NCI-H1436 (cell line): ENCODE measurements around the gene VPS37B.
A peak's percentile ranks its signal among the peaks of the same experiment; 100 is the strongest.
"Not testable (repeated sequence)": the region's sequence is repeated elsewhere in the genome, so short reads cannot be mapped to it uniquely, and the experiment has no call there.

Source experiments
- DNase-seq: peaks from one replicate; lab custom pipeline; 2025; lab: John Stamatoyannopoulos, UW

VPS37B gene

GRCh38 chr12:122882908-122883558, 12.9 kb downstream of the VPS37B start:
- no peak for DNase-seq

DNA sequence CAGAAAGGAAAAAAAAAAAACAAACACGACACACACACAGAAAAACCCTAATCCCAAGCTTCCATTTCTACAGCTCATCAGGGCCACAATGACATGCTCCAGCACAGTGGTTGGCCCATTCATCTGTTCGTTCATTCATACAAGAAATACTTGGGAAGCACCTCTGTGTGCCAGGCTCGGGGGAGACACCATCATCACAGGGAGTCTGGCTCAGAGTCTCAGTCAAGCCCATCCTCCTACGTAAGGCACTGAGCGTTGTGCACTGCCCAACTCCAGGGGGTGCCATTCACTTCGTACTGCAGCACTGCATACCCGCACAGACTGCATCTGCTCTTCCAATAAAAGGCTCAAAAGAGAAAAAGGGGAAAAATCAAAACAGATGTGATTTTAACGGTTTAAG, 15.3 kb downstream of the VPS37B start:
- peak; percentile 8 for DNase-seq

DNA sequence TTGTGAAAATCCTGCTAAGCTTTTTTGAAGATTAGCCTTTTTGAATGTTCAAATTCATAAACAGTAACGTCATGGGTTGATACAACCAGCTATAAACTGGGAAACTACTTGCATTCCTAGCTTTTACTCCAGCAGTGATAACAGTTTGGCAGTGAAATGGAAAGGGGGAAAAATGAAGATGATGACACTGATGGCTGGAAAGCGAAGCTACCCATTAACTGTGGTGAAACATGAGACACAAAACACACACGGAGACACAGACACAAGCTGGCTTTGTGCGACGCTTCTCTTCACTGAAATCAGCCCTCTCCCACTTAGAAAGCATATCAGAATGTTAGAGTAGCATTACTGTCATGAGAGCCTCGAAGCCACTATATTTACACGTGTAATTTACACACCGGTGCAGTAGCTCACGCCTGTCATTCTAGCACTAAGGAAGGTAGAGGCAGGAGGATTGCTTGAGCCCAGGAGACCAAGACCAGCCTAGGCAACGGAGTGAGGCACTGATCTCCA, 15.7 kb downstream of the VPS37B start:
- DNase-seq, result no peak

DNA sequence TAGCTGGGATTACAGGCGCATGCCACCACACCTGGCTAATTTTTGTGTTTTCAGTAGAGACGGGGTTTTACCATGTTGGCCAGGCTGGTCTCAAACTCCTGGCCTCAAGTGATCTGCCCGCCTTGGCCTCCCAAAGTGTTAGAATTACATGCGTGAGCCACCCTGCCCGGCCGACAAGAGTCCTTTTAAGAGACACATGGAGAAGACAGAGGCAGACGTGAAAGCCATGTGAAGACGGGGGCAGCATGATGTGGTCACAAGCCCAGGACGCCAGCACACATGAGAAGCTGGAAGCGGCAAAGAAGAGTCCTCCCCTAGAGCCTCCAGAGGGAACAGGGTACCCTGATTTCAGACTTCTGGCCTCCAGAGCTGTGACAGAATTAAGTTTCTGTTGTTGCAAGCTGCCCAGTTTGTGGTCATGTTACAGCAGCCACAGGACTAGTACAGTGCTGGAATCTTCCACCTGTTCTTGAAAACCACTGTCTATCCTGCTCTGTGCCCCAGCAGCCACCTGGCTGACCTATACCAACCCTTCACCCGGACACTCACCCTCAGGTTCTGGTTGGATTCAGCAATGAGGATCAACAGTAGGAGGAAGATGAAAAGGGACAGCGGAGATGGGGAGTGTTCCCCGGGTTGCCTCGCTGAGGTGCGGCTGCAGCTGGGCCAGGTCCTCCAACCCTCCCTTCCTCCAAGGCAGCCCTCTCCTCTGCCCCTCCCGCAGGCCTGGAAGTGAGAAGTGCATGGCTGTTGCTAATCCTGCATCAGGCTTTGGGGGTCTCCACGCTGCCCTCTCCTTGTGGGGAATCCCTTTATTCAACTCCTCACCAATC, 16.9 kb downstream of the VPS37B start:
- no peak for DNase-seq

DNA sequence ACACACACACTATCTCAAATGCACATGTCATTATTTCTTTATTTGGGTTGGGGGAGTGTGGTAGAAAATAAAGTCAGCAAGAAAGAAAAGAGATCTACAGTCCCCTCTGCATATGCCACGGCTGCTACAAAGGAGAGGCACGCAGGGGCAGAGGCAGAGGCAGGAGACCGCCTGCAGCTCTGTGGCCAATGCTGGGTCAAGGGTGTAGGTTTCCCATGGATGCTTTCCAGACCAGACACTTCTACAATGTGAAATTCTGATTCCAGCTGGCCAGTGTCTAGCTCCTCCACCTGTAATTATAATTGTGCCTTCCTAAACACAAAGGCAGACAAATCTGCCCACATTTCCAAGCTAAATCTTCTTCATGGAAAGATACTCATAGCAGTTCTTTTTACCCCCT, 19.2 kb downstream of the VPS37B start:
- no peak for DNase-seq

GRCh38 chr12:122876281-122876680, 19.6 kb downstream of the VPS37B start:
- not testable (repeated sequence) for DNase-seq

DNA sequence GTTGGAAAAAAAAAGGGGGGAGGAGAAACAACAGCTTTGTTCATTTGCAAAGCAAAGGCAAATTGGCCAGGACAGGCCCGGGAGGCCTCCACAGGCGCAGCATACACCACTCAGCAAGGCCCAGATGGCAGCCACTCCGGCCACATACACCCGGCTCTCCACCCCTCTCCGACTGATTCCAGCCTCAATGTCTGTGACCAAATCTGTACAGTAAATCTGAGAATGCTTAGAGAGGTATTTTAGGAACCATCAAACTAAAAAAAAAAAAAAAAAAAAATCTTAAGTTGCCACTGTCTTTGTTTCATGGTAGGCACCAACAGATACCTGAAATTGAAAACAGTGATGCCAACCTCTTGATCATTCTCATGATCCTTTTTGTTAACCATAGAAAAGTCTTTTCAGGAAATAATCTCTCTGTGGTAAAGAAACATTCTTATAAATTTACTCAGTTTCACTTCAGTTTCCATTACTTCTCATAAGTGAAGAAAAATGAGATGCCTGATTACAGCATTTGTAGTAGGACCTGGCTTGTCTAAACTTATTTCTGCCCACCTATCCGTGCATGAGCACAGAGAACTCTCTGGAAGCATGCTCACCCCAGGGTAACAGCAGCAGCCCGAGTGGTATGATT, 20.2 kb downstream of the VPS37B start:
- DNase-seq, result no peak

DNA sequence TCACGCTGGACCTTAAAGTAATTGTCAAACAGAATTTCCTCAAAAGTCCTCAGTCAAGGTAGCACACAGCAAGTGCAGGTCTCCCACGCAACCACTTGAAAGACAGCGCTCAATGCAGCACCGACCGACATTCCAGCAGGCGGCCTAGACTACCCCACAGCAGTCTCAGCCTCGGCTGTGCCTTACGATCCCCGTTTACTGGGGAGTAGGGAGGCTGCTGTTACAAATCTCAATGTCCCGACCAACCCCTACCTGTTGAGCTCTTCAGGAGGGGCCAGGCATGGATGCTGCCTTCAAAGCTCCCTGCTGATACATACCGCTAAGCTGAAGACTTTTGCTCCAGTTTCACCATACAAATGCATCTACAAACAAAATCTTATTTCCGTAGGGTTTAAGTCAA, 21.8 kb downstream of the VPS37B start:
- DNase-seq, result no peak

DNA sequence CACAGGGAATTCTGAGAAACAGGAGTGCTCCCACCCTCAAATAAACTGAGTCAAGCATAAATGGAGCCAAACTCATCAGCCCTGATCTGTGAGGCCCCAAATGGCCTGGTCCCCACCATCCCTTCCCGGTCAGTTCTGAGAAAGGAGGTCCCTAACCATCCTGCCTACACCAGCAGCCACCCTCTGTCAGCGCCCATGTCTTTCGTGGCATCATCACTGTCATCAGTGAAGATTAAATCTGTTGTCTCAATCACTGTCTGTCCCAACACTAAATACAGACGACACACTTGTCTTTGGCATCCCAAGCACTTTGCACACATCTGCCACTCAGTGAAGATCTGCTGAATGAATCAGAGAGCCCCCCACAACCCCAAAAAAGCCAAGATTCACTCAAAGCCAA, 22.4 kb downstream of the VPS37B start:
- no peak for DNase-seq

DNA sequence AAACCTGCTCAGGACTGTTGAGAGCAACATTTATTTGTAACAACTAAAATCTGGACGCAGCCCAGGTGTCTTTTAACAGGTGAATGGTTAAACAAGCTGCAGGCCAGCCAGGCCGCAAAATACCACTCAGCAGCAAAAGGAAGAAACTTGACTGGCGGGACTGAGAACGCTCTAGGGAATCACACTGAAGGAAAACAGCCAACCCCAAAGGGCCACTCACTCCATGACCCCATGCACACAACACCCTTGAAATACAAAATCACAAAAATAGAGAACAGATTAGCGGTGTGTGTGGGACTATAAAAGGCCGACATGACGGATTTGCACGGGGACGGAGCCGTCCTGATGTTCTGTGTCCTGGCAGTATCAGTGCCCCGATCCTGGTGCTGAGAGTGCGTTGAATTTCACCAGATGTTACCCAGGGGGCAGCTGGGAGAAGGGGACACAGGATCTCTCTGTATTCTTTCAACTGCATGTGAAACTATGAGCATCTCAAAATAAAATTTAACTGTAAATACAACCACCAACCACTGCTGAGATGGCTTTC, 23.0 kb downstream of the VPS37B start:
- DNase-seq, result no peak

DNA sequence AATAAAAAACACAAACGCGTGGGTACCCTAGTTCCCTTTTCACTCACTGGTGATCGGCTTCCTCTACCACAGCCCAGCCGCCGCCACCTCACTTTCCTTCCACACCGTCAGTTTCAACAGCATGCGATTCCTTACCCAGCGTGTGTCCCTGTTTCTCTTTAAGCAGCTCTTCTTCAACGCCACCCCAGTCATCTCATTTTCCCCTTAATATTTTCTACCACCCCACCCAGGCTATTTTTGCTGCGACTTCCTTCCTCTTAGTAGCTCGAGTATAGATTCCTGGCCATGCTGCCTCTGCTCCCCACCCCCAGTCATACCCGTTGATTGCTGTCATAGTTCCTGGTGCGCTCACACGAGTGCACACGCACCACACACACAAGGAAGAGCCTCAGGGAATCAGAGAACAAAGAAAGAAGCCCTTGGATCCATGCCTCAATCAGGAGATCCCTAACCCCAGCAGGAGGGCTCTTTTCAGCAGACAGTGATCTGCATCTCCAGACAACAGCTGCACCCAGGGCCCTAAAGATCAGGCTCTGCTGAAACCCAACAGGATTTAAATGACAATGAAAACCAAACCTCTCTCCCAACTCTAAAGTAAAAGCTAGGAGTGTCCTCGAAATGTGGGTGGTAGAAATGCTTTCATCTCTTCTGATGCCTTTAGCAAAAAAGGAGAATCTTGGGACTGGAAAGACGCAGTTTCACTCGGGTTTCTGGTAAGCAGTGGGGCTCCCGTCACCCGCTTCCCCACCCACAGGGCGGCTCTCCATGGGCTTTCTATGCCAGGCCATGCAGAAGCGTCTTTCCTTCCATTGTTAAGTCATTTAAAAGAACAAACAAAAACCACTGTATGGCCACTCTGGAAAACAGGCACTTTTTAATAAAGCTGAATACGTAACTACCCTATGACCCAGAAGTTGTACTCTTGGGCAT, 23.8 kb downstream of the VPS37B start:
- no peak for DNase-seq

GRCh38 chr12:122870867-122871664, 24.9 kb downstream of the VPS37B start:
- no peak for DNase-seq

DNA sequence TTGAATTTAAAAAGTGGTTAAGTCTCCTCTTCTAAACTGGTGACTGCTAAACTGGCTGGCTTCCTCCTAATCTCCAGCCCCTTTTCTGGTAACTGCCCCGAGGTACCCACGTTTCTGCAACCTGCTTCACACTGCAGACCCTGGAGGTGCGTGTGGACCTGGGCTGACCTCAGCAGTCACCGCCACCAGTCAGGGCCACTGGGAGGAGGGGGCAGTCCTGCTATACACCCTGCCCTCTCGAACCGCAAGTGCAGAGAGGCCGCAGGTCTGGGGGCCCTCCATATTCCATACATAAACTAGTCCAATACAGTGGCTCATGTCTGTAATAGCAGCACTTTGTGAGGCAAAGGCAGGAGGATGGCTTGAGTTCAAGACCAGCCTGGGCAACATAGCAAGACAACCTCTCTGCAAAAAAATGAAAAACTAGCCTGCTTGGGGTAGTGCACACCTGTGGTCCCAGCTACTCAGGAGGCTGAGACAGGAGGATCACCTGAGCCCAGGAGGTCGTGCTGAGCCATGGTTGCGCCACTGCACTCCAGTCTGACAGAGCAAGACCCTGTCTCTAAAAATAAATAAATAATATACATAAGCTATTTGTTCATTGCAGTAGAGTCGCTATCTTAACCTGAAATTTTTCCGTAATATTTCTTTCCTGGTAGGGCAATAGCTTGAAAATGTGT, 25.6 kb downstream of the VPS37B start:
- no peak for DNase-seq

DNA sequence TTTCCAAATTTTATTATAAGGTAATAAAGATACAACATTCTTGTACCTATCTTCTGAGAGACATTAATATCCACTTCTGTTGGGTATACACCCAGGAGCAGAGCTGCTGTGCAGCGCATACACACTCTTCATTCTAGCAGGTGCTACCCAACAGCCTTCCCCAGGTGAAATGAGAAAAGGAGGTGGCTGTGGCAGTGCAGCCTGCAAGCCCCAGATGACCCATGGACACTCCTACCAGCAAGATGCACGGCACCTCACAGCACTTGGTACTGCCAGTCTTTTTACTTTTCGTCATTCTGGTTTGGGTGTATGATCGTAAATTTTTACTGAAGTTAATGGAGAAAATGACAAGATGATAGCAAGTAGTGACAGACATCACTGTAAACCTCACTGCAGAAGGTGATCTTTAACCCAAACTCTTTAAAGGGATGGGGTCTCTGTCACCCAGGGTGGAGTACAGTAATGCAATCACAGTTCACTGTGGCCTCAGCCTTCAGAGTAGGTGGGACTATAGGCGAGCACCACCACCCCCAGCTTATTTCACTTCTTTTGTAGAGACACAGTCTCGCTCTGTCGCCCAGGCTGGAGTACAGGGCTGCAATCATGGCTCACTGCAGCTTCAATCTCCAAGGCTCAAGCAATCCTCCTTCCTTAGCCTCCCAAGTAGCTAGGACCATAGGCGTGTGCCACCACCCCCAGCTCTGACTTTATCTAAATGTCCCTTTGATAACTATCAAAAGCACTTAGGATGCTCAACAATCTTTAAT, 26.5 kb downstream of the VPS37B start:
- DNase-seq, result no peak

DNA sequence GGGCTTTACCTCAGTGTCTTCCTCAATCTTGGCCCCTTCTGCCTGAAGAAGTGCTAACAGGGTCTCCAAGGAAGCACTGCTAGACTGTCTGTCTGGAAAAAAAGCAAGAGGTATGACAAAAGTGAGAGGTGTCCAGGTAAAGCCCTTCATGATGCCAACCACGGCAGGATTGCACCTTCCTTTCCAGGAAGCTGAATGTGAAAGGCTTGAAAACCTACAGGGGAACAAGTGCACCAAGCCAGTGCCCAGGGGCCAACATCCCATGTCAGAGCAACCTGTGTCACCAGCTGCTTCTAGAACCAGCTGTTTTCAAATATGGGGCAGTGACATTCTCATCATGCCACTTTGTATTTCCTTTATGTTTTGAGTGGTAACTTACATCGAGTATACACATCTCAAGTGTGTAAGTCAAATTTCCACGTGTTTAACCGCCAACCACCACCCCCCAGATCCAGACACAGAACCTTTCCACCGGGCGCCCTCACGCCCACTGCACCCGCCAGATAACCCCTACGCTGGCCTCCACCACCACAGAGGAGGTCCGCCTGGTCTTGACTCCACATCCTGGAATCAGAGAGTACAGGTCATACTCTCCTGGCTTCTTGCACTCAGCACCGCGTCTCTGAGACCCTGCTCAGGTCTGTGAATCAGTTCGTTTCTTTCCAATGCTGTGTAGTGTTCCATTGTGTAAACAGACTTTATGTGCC, 27.3 kb downstream of the VPS37B start:
- DNase-seq, result no peak

GRCh38 chr12:122867691-122868461, 28.0 kb downstream of the VPS37B start:
- no peak for DNase-seq

- no peak for DNase-seq
These were observed 28.8 kb downstream of the VPS37B start for GRCh38 chr12:122866950-122867607.
